Amniotic stem cell (primary cell): ENCODE data around the gene KIAA1755.

ENCODE experiments used
- DNase-seq: peaks from one replicate; lab custom pipeline; 2025; lab: John Stamatoyannopoulos, UW

Gene KIAA1755

DNA sequence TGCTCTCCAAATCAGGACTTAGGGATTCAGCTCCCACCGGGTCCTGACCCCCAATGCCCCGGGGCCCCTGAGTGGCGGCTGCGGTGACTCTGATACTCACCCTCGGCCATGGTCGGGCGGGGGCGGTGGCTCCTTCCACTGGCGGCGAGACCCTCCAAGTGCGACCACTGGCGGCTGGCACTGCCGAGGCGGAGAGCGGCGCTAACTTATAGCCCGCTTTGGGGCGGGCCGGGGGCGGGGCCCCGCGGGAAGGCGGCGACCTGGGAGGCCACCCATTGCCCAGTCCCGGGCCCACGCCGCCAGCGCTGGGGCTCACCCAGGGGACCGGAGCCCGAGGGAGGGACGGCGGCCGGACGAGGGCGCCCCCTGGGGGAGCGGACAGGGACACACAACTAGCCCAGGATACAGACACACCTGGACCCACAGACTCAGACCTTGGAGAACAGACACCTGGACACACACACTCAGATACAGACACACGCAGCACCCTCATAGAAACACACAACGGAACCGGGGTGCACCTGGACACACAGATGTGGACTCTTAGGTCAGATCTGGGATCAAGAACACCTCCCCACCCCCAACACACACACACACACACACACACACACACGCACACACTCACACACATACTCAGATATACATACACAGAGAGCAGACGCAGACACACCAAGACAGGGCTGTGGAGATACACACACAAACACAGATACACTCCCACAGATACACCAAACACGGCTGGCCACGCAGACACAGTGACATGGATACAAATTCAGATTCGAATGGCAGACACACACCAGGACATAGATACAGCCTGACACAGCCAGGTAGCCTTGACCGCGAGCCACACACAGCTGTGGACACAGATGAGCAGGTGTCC lies 95.2 kb downstream of the KIAA1755 start, which contains the start of gene TGM2:
Gene TGM2, minus strand, starts transcription at position 182 of the 877 bp plus-strand sequence. Its CDS starts 72 bp downstream, at position 110.
- peak; percentile 46 for DNase-seq

GRCh38 chr20:38164624-38165088 lies 95.9 kb downstream of the KIAA1755 start:
- no peak for DNase-seq

DNA sequence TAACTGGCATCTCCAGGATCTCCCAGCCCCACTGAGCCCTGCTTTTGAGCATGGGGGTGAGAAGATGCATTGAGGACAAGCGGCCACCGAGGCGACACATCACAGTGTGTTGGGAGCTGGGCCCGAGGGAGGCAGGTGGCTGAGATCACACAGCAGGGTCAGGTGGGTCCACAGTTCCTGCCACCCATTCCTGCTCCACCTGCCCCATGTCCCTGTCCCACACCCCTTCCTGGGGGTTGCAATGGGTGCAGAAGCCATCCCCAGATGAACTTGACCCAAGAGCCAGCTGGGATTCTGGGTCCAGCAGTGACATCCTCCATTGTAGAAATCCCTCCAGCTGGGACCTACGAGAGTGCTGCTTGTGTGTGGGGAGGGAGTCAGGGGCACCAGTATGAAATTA lies 96.5 kb downstream of the KIAA1755 start:
- DNase-seq: no peak

DNA sequence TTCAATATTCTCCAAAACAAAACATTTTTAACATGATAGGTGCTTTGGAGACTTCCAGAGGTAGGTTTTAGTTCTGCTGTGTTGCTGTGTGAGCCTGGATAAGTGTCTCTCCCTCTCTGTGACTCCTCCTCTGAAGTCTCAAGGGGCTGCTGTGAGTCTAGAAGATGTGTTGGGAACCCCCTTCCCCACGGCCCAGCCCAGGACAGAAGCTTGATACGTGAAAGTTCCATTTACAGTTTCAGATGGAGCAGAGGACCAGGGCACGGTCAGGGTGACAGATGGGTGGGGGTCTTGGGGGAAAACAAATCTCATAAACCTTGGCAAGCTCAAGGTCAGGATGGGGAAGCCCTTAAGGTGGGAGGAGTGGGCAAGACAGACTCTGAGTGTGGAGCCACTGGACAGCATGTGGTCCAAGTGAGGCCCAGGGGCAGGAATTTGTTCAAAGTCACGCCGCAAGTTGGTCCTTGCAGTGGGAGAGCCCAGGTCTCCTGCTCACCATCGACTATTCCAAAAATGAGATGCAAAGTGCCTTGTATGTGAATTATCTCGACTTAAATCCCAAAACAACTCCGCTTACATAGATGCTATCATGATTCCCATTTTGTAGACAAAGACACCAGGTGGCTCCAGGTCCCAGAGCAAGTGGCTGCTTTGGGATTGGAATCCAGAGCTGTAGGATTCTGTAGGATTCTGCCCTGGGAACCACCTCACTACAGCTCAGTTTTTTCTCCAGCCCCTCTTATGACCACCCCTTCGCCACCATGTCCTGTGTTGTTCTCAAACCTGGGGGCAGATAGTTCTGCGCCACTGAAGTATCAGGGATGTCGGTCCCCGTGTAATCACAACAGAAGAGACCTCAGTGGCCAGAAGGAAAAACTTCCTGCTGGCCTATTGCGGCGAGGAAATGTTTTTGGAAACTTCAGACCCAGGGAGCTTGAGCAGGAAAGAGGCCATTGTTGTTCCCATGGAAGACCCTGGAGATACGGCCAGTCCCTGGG lies 97.4 kb downstream of the KIAA1755 start:
- DNase-seq: no peak

GRCh38 chr20:38162149-38162548 lies 98.4 kb downstream of the KIAA1755 start:
- no peak for DNase-seq

- no peak for DNase-seq
Measured at GRCh38 chr20:38161412-38161774, 99.1 kb downstream of the KIAA1755 start.
